Smooth muscle cell (in vitro differentiated cells): ENCODE results near the gene SRSF4. TPM values are rescaled to one million over a fixed set of nuclear protein-coding genes. Genes with fewer than 3 reads are reported as not detected.
A peak's percentile ranks its signal among the peaks of the same experiment; 100 is the strongest.
"Not testable (repeated sequence)": the region's sequence is repeated elsewhere in the genome, so short reads cannot be mapped to it uniquely, and the experiment has no call there.

Experiments used
- DNase-seq: peaks from one replicate; lab custom pipeline; 2025; ENCODE audit not compliant: unreplicated experiment; lab: John Stamatoyannopoulos, UW
- H2AFZ ChIP-seq: fragments of 200-600 bp; sonication (generic); 2 replicates; pipeline ENCODE4 v1.6.0; 2016; ENCODE audit warnings: antibody characterized with exemption, low read depth, mild to moderate bottlenecking
- H3F3A ChIP-seq: fragments of 200-600 bp; sonication (generic); 2 replicates; pipeline ENCODE4 v1.6.0; 2017; ENCODE audit warnings: antibody characterized with exemption, low read depth
- H3K27ac ChIP-seq: fragments of 200-600 bp; sonication (generic); 2 replicates; pipeline ENCODE4 v1.5.1; 2016; ENCODE audit warnings: low read depth, mild to moderate bottlenecking
- H3K27me3 ChIP-seq: fragments of 200-600 bp; sonication (generic); 2 replicates; pipeline ENCODE4 v1.6.1; 2016; ENCODE audit warnings: low read depth, mild to moderate bottlenecking
- H3K36me3 ChIP-seq: fragments of 200-600 bp; sonication (generic); 2 replicates; pipeline ENCODE4 v1.5.1; 2016; ENCODE audit warnings: low read depth
- H3K4me1 ChIP-seq: fragments of 200-600 bp; sonication (generic); 2 replicates; pipeline ENCODE4 v1.5.1; 2016; ENCODE audit warnings: low read depth
- H3K4me2 ChIP-seq: fragments of 200-600 bp; sonication (generic); 2 replicates; pipeline ENCODE4 v1.6.0; 2016; ENCODE audit warnings: mild to moderate bottlenecking
- H3K4me3 ChIP-seq: fragments of 200-600 bp; sonication (generic); 2 replicates; pipeline ENCODE4 v1.5.1; 2016; ENCODE audit warnings: mild to moderate bottlenecking
- H3K79me2 ChIP-seq: fragments of 200-600 bp; sonication (generic); 2 replicates; pipeline ENCODE4 v1.6.0; 2016; ENCODE audit warnings: low read depth, mild to moderate bottlenecking
- H3K9ac ChIP-seq: fragments of 200-600 bp; sonication (generic); 2 replicates; pipeline ENCODE4 v1.6.0; 2016; ENCODE audit warnings: low read depth
- H3K9me3 ChIP-seq: fragments of 200-600 bp; sonication (generic); replicated peaks from 2 replicates; pipeline ENCODE4 v1.5.1; 2016; ENCODE audit warnings: low read depth
- H4K20me1 ChIP-seq: fragments of 200-600 bp; sonication (generic); 2 replicates; pipeline ENCODE4 v1.6.0; 2016; ENCODE audit warnings: low read depth
- WGBS: methylation state at CpG from one replicate; pipeline ENCODE4 v1.1.7; 2016; ENCODE audit warnings: low lambda C conversion rate; 5-methylcytosine and 5-hydroxymethylcytosine counted together
- polyA plus RNA-seq: library from polyadenylated mRNA; unstranded; fragments of >200 nt; fragmentation: Nextera tagmentation; extraction: Ambion mirVana; gene quantifications from 2 replicates; pipeline ENCODE4 v1.2.1, GENCODE V29; 2016
- total RNA-seq: library from RNA; depleted of rRNA; stranded (reverse); fragments of >200 nt; gene quantifications from 2 replicates; pipeline ENCODE4 v1.2.3, GENCODE V29; 2014
- TF ChIP-seq, protein P1 (sequence below): fragments of 200-600 bp; sonication (generic); IDR thresholded peaks from 2 replicates; pipeline ENCODE4 v1.5.1; 2017; ENCODE audit warnings: borderline replicate concordance, mild to moderate bottlenecking, antibody characterized with exemption; ENCODE audit not compliant: insufficient read depth, poor library complexity, severe bottlenecking

Gene SRSF4
- total and polyA plus RNA-seq, 2 experiments from 2014 or later: 53.9 to 98.7 TPM

DNA sequence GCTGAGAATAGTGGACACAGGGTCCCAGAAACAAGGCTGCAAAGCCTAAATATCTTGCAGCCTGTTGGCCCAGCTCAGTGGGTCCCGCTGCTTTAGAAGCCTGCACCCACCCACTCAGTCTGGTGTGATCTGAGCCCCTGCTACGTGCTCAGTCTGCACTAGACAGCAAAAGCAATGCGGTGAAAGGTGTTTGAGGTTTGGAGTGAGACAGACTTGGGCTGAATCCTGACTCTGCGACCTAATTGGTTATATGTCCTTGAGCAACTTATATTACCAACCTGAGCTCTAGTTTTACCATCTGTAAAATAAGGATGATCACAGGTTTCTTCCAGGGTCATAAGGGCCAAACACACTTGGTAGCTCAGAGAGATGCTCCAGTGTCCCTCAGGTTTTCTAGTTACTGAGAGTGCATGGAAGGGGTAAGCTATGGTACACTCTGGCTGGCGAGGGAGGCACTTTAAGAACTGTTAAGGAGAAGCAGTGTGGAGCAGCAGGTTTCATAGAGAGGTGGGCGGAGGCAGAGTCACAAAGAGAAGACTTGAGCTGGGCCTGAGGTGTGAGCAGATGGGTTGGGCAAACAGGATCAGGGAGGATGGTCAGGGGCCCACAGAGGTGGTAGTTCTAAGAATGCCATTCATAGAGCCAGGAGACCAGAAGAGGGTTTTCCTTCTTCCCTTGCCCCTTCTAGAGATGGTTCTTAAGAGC, 68.1 kb downstream of the SRSF4 start:
- 72% methylated on average over 6 of the region's 6 CpGs for WGBS
- H3K9ac ChIP-seq: no peak overlapping the region
- H3K9me3 ChIP-seq: no peaks in the 10 kb centered on the region
- H3K4me1 ChIP-seq: no peaks in the 10 kb centered on the region
- TF ChIP-seq, protein P1, sequence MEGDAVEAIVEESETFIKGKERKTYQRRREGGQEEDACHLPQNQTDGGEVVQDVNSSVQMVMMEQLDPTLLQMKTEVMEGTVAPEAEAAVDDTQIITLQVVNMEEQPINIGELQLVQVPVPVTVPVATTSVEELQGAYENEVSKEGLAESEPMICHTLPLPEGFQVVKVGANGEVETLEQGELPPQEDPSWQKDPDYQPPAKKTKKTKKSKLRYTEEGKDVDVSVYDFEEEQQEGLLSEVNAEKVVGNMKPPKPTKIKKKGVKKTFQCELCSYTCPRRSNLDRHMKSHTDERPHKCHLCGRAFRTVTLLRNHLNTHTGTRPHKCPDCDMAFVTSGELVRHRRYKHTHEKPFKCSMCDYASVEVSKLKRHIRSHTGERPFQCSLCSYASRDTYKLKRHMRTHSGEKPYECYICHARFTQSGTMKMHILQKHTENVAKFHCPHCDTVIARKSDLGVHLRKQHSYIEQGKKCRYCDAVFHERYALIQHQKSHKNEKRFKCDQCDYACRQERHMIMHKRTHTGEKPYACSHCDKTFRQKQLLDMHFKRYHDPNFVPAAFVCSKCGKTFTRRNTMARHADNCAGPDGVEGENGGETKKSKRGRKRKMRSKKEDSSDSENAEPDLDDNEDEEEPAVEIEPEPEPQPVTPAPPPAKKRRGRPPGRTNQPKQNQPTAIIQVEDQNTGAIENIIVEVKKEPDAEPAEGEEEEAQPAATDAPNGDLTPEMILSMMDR: no peak
- no peak for DNase-seq
- H3K79me2 ChIP-seq: no peaks in the 10 kb centered on the region
- peak overlapping the region; percentile 24 for H3K4me2 ChIP-seq
- H3K4me3 ChIP-seq: no peak overlapping the region
- no peak overlapping the region for H3K27ac ChIP-seq
- H2AFZ ChIP-seq: no peak overlapping the region
- H4K20me1 ChIP-seq: peaks cover 2% of the 10 kb centered on the region
- peaks cover 10% of the 10 kb centered on the region for H3F3A ChIP-seq
- H3K27me3 ChIP-seq: no peaks in the 10 kb centered on the region
- no peaks in the 10 kb centered on the region for H3K36me3 ChIP-seq

DNA sequence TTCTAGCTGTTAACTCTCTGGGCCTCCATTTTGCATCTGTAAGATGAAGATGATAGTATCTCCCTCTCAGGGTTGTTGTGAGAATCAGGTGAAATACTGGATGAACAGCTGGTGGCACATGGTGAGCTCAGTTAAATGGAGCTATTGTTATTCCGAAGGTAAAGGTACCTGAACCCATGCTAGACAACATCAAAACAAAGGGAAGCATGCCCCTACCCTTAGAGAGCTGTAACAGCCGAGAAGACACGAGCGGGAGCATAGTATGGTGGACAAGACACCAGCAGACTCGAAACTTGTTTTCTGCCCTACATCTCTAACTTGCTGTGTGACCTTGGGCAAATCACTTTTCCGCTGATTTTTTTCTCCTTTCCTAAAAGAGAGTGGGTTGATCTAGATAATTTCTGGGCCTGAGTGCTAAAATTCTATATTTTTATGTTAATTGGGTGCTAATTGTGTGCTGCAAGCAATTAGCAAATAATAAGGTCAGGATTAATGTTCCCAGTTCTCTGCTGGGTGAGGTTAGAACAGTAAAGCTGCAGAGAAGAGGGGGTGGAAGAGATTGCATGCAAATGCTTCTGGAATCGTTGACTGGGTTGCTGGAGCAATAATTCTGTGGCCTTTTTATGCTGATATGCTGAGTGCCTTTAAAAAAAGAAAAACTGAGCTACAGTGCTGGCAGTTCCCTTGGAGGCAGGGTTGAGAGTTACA, 68.8 kb downstream of the SRSF4 start:
- Histone ChIP-seq H4K20me1 (no peaks in the 10 kb centered on the region), H2AFZ (no peak overlapping the region), H3K9ac (no peak overlapping the region), H3K27ac (no peak overlapping the region), H3K27me3 (no peaks in the 10 kb centered on the region), H3F3A (peaks cover 10% of the 10 kb centered on the region), H3K36me3 (no peaks in the 10 kb centered on the region), H3K4me1 (no peaks in the 10 kb centered on the region), H3K4me3 (no peak overlapping the region), H3K9me3 (no peaks in the 10 kb centered on the region), H3K4me2 (peak overlapping the region; percentile 24), H3K79me2 (no peaks in the 10 kb centered on the region)
- DNase-seq: no peak
- 82% methylated on average over 7 of the region's 7 CpGs for WGBS
- TF ChIP-seq, protein P1: no peak

DNA sequence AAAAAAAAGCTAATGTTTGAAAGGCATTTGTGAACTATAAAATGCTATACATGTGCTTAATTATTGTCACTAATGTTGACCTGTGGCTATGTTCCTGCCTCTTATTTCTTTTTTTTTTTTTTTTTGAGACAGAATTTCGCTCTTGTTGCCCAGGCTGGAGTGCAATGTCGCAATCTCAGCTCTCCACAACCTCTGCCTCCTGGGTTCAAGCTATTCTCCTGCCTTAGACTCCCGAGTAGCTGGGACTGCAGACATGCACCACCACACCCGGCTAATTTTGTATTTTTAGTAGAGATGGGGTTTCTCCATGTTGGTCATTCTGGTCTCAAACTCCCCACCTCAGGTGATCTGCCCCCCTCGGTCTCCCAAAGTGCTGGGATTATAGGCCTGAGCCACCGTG, 73.7 kb downstream of the SRSF4 start:
- not testable (repeated sequence) for H3K36me3 ChIP-seq, DNase-seq, H3F3A ChIP-seq, H3K79me2 ChIP-seq, H3K27ac ChIP-seq, H3K9ac ChIP-seq, H4K20me1 ChIP-seq, H3K4me1 ChIP-seq, H2AFZ ChIP-seq, H3K4me2 ChIP-seq, H3K9me3 ChIP-seq, H3K27me3 ChIP-seq, H3K4me3 ChIP-seq
- 88% methylated on average over 6 of the region's 6 CpGs for WGBS

DNA sequence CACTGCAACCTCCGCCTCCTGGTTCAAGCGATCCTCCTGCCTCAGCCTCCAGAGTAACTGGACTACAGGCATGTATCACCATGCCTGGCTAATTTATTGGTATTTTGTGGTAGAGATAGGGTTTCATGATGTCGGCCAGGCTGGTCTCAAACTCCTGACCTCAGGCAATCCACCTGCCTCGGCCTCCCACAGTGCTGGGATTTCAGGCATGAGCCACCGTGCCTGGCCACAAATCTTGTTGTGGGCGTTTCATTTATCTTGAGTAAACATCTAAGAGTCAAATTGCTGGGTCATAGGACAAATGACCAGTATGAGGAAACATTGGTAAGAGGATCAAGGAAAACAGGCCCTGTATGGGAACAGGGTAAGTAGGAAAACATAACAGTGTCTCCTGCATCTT, 75.9 kb downstream of the SRSF4 start:
- Histone ChIP-seq H3K4me3 (no peak overlapping the region), H3K9me3 (no peaks in the 10 kb centered on the region), H3K4me1 (no peaks in the 10 kb centered on the region), H3K4me2 (no peak overlapping the region), H3K27me3 (no peaks in the 10 kb centered on the region), H3K36me3 (no peaks in the 10 kb centered on the region), H3K27ac (no peak overlapping the region), H2AFZ (no peak overlapping the region), H4K20me1 (no peaks in the 10 kb centered on the region), H3F3A (no peaks in the 10 kb centered on the region), H3K79me2 (no peaks in the 10 kb centered on the region), H3K9ac (no peak overlapping the region)
- DNase-seq: no peak
- TF ChIP-seq, protein P1: no peak
- 62% methylated on average over 6 of the region's 6 CpGs for WGBS
